Duodenal mucosa (tissue), 2 donors: Measurements from ENCODE around the gene SPTBN5.

Experiments
- H3K27ac ChIP-seq: one replicate; pipeline ENCODE4 v1.7.0; 2013; ENCODE audit warnings: low read depth, low read length
- H3K27me3 ChIP-seq, 2 donors: one replicate each; pipeline ENCODE4 v1.7.0; 2013; ENCODE audit warnings: low read length in 2 of 2, control low read depth in 1 of 2; ENCODE audit not compliant: insufficient read depth in 2 of 2, control insufficient read depth in 1 of 2
- H3K36me3 ChIP-seq, 2 donors: one replicate each; pipeline ENCODE4 v1.7.0; 2013; ENCODE audit warnings: low read length in 2 of 2, control low read depth in 1 of 2; ENCODE audit not compliant: insufficient read depth in 2 of 2, control insufficient read depth in 1 of 2
- H3K4me1 ChIP-seq, 2 donors: one replicate each; pipeline ENCODE4 v1.7.0; 2013; ENCODE audit warnings: low read length in 2 of 2, control low read depth in 1 of 2; ENCODE audit not compliant: insufficient read depth in 2 of 2, control insufficient read depth in 1 of 2
- H3K4me3 ChIP-seq, 2 donors: one replicate each; pipeline ENCODE4 v1.7.0; 2013; ENCODE audit warnings: low read length in 2 of 2, low read depth in 1 of 2
- H3K9ac ChIP-seq, 2 donors: one replicate each; pipeline ENCODE4 v1.7.0; 2013; ENCODE audit warnings: low read length in 2 of 2, low read depth in 1 of 2
- H3K9me3 ChIP-seq, 2 donors: one replicate each; pipeline ENCODE4 v1.7.0; 2013; ENCODE audit warnings: low read length in 2 of 2, control low read depth in 1 of 2; ENCODE audit not compliant: control insufficient read depth in 1 of 2

SPTBN5 gene

DNA sequence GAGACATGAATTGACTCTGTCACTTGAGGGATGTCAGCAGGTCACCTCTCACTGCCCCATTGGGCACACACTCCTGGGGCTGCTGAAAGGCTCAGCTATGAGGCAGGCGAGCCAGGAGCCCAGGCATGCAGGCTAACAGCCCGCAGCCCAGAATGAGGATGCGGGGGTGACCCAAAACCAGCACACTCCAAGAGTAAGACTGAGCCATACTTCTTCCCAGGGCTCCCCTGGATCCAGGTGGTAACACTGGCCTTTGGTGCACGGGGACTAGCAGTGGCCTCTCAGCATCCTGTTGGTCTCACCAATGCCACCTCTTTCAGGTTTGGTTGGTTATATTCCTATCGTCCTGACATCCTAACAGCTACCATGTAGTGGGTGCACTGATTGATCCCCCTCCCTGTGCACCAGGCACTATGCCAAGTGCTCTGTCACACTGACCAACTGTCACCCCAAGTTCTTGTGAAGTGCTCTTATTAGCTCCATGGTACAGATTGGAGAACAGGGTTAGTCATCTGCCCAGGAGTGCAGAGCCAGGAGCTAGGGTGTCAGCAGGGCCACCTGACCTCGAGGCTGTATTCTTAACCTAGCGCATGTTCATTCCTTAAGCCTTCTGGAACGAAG is 24.8 kb upstream of the SPTBN5 start:
- H3K4me1 ChIP-seq = peaks cover 20 to 30% of the 10 kb centered on the region in 2 donors
- H3K36me3 ChIP-seq = peaks cover 4 to 16% of the 10 kb centered on the region in 2 donors
- no peak overlapping the region for H3K27ac ChIP-seq
- no peak overlapping the region for H3K9ac ChIP-seq
- no peak overlapping the region for H3K4me3 ChIP-seq
- H3K9me3 ChIP-seq = no peaks in the 10 kb centered on the region
- H3K27me3 ChIP-seq = no peaks in the 10 kb centered on the region

GRCh38 chr15:41917767-41918430 is 24.0 kb upstream of the SPTBN5 start:
- Histone ChIP-seq H3K27ac (no peak overlapping the region), H3K27me3 (no peaks in the 10 kb centered on the region), H3K9ac (no peak overlapping the region), H3K9me3 (no peaks in the 10 kb centered on the region), H3K36me3 (peaks cover 4 to 16% of the 10 kb centered on the region in 2 donors), H3K4me1 (peaks cover 20 to 30% of the 10 kb centered on the region in 2 donors), H3K4me3 (no peak overlapping the region)

- no peaks in the 10 kb centered on the region for H3K27me3 ChIP-seq
- no peak overlapping the region for H3K27ac ChIP-seq
- H3K36me3 ChIP-seq = peaks cover 4 to 22% of the 10 kb centered on the region in 2 donors
- no peak overlapping the region for H3K9ac ChIP-seq
- peaks cover 19 to 27% of the 10 kb centered on the region in 2 donors for H3K4me1 ChIP-seq
- H3K4me3 ChIP-seq = no peak overlapping the region
- H3K9me3 ChIP-seq = no peaks in the 10 kb centered on the region
Observed at GRCh38 chr15:41915255-41915994, 21.6 kb upstream of the SPTBN5 start.

- Histone ChIP-seq H3K27ac (no peak overlapping the region), H3K27me3 (no peaks in the 10 kb centered on the region), H3K36me3 (peaks cover 7 to 23% of the 10 kb centered on the region in 2 donors), H3K4me3 (no peak overlapping the region), H3K9me3 (no peaks in the 10 kb centered on the region), H3K4me1 (peaks cover 9 to 17% of the 10 kb centered on the region in 2 donors), H3K9ac (no peak overlapping the region)
Observed at GRCh38 chr15:41914411-41914810, 20.6 kb upstream of the SPTBN5 start.

DNA sequence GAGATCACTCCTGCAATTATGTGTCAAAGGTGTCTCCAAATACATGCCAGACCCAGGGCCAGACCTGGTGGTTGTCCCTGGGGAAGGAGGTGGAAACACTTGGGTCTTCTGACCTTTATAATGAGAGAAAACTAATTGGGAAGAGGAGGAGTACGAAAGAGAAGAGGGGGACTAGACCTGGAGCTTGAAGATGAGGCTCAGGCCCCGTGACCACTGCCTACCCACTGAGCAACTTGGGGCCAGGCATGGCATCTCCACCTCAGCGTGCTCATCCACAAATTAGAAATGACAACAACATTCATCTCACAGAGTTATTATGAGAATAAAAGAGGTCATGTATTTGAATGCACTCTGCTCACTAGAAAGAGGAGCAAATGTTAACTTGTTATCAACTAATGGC is 19.4 kb upstream of the SPTBN5 start:
- Histone ChIP-seq H3K9ac (no peak overlapping the region), H3K4me1 (peaks cover 8 to 10% of the 10 kb centered on the region in 2 donors), H3K4me3 (no peak overlapping the region), H3K27ac (no peak overlapping the region), H3K9me3 (no peaks in the 10 kb centered on the region), H3K27me3 (no peaks in the 10 kb centered on the region), H3K36me3 (peaks cover 7 to 23% of the 10 kb centered on the region in 2 donors)

- Histone ChIP-seq H3K27ac (no peak overlapping the region), H3K4me3 (no peak overlapping the region), H3K9me3 (no peaks in the 10 kb centered on the region), H3K4me1 (no peaks in the 10 kb centered on the region), H3K27me3 (no peaks in the 10 kb centered on the region), H3K36me3 (peaks cover 7 to 28% of the 10 kb centered on the region in 2 donors), H3K9ac (no peak overlapping the region)
Observed at GRCh38 chr15:41911691-41912345, 18.0 kb upstream of the SPTBN5 start.

DNA sequence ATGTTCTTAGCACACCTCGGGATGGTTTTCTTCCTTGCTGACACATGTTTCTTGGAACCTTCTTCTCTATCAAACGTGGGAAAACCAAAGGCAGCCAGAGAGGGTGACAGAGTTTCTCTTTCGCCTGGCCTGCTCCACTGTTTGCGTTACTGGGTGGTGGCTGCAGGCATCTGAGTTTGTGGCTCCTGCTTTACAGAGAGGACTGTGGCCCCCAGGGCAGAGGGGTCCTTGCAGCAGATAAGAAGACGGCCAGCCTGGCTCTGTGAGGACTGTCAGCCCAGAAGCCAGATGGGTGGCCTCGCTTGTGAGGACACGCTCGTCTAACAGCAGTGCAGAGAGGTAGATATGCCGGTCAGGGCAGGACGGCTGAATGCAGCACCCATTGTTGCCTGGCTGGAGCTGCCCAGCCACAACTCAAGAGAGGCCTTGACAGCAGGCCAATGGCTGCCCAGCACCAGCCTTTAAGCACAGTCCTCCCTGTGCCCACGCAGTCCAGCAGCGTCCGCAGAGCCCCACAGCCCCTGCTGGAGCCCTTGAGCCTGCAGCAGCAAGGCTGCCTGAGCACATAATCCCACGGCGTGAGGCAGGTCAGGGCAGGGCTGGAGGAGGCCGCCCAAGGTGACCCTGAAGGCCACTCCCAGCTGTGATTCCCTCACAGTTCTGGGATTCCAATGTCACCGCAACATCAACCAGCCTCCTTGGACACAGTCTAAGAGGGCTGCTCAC is 15.0 kb upstream of the SPTBN5 start:
- Histone ChIP-seq H3K27ac (no peak overlapping the region), H3K4me1 (no peaks in the 10 kb centered on the region), H3K9ac (no peak overlapping the region), H3K4me3 (no peak overlapping the region), H3K27me3 (no peaks in the 10 kb centered on the region), H3K9me3 (peaks cover 0 to 2% of the 10 kb centered on the region in 2 donors), H3K36me3 (peaks cover 14 to 34% of the 10 kb centered on the region in 2 donors)

GRCh38 chr15:41907141-41907540 is 13.3 kb upstream of the SPTBN5 start:
- no peak overlapping the region for H3K27ac ChIP-seq
- peaks cover 0 to 2% of the 10 kb centered on the region in 2 donors for H3K9me3 ChIP-seq
- H3K4me1 ChIP-seq = no peaks in the 10 kb centered on the region
- H3K36me3 ChIP-seq = peaks cover 14 to 33% of the 10 kb centered on the region in 2 donors
- no peak overlapping the region for H3K9ac ChIP-seq
- no peak overlapping the region for H3K4me3 ChIP-seq
- no peaks in the 10 kb centered on the region for H3K27me3 ChIP-seq

DNA sequence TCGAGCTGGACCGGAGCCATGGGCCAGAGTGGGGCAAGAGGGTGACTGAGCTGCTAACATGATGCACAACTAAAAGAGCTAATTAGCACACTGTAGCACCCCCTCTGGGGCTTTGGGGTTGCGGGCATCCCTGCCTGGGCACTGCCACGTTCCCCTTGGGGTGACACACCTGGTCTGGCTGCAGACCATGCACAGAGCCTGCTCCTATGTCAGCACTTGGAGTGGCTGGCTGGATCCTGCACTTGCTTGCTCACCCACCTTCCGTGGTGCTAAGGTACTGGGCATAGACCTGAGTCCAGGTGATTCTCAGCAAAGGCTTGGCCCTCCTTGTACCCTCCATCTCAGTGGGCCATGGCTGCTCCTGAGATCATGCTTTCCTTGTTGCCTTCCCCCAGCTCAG is 12.8 kb upstream of the SPTBN5 start:
- Histone ChIP-seq H3K27ac (no peak overlapping the region), H3K36me3 (peaks cover 14 to 28% of the 10 kb centered on the region in 2 donors), H3K4me1 (no peaks in the 10 kb centered on the region), H3K4me3 (no peak overlapping the region), H3K27me3 (no peaks in the 10 kb centered on the region), H3K9me3 (peaks cover 0 to 2% of the 10 kb centered on the region in 2 donors), H3K9ac (no peak overlapping the region)
